Uterus (tissue), 4 donors: Measurements from ENCODE around the gene ARHGEF37. TPM values are rescaled to one million over a fixed set of nuclear protein-coding genes. Genes with fewer than 3 reads are reported as not detected.

Experiments
- DNase-seq, 2 donors: peaks; one replicate each; pipeline ENCODE4 v3.0.0-alpha.2; 2019 to 2020
- H3K27ac ChIP-seq, 2 donors: fragments of 200-600 bp; sonication (generic); 1 replicate in 1 of 2; 2 replicates in 1 of 2; pipeline ENCODE4 v1.5.1; 2016 to 2018
- H3K27me3 ChIP-seq, 2 donors: fragments of 200-600 bp; sonication (generic); one replicate each; pipeline ENCODE4 v1.5.1; 2018 to 2019; ENCODE audit warnings: control low read depth in 1 of 2
- H3K36me3 ChIP-seq, 2 donors: fragments of 200-600 bp; sonication (generic); one replicate each; pipeline ENCODE4 v1.5.1; 2019; ENCODE audit warnings: control low read depth in 1 of 2
- H3K4me1 ChIP-seq, 2 donors: fragments of 200-600 bp; sonication (generic); one replicate each; pipeline ENCODE4 v1.5.1; 2018 to 2019; ENCODE audit warnings: control low read depth in 1 of 2
- H3K4me3 ChIP-seq, 2 donors: fragments of 200-600 bp; sonication (generic); 1 replicate in 1 of 2; 2 replicates in 1 of 2; pipeline ENCODE4 v1.5.1; 2018 to 2019; ENCODE audit warnings: mild to moderate bottlenecking in 1 of 2
- H3K9me3 ChIP-seq, 2 donors: fragments of 200-600 bp; sonication (generic); one replicate each; pipeline ENCODE4 v1.5.1; 2019; ENCODE audit warnings: control low read depth in 1 of 2
- POLR2A ChIP-seq, 2 donors: fragments of 450-650 bp; IDR thresholded peaks; one replicate each; pipeline ENCODE4 v1.6.1; 2016; ENCODE audit warnings: antibody characterized with exemption in 2 of 2, mild to moderate bottlenecking in 1 of 2, moderate library complexity in 1 of 2
- intact Hi-C: fragments of 100-400 bp; cut with DNase I; formaldehyde crosslinking; loops from one replicate; pipeline ENCODE4 v1.15.1; 2023; ENCODE audit warnings: low total_unique reads
- total RNA-seq, 4 donors: library from RNA; depleted of rRNA in 3 of 4; stranded (reverse); fragments of >200 nt in 3 of 4; gene quantifications; one replicate each; pipeline versions ENCODE4 v1.1.0 to v1.2.4, GENCODE V29; 2014 to 2023
- TF ChIP-seq, protein P1 (sequence below), 4 experiments: fragments of 200-600 bp in 2 of 4; fragments of 450-650 bp in 2 of 4; sonication (generic) in 2 of 4; IDR thresholded peaks; one replicate each; pipeline ENCODE4 v1.5.1; 2016 to 2019; ENCODE audit warnings: antibody characterized with exemption in 4 of 4, mild to moderate bottlenecking in 2 of 4, moderate library complexity in 1 of 4
- donor health status: DM: yes; HTN: yes; CAD: no.

Gene ARHGEF37
- total RNA-seq, 4 donors from 2014 or later, result 4.6 to 10.4 (median 7.9) TPM

DNA sequence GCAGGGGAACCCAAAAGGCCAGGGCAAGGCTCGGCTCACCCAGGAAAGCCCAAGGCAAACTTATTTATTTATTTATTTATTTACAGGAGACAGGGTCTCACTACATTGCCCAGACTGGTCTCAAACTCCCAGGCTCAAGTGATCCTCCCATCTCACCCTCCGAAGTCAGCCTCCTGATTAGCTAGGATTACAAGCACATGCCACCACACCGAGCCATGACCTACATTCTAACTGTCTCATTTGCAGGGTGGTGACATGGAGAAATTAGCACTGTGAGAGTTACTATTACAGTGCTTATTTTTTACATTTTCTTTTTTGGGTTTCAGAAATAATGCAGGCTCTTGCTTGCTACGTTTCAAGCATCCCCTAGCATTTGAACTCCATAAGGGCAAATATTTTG lies 18.1 kb downstream of the ARHGEF37 start:
- Histone ChIP-seq H3K36me3 (no peaks in the 10 kb centered on the region), H3K4me3 (no peak overlapping the region), H3K27ac (no peak overlapping the region), H3K4me1 (no peaks in the 10 kb centered on the region), H3K9me3 (no peaks in the 10 kb centered on the region), H3K27me3 (no peaks in the 10 kb centered on the region)
- DNase-seq, result no peak
- intact Hi-C loops, result no loop called here
- TF ChIP-seq POLR2A (IDR thresholded peaks at IDR 0.05), result no peak
- TF ChIP-seq, protein P1, sequence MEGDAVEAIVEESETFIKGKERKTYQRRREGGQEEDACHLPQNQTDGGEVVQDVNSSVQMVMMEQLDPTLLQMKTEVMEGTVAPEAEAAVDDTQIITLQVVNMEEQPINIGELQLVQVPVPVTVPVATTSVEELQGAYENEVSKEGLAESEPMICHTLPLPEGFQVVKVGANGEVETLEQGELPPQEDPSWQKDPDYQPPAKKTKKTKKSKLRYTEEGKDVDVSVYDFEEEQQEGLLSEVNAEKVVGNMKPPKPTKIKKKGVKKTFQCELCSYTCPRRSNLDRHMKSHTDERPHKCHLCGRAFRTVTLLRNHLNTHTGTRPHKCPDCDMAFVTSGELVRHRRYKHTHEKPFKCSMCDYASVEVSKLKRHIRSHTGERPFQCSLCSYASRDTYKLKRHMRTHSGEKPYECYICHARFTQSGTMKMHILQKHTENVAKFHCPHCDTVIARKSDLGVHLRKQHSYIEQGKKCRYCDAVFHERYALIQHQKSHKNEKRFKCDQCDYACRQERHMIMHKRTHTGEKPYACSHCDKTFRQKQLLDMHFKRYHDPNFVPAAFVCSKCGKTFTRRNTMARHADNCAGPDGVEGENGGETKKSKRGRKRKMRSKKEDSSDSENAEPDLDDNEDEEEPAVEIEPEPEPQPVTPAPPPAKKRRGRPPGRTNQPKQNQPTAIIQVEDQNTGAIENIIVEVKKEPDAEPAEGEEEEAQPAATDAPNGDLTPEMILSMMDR (IDR thresholded peaks at IDR 0.05), result no peak

DNA sequence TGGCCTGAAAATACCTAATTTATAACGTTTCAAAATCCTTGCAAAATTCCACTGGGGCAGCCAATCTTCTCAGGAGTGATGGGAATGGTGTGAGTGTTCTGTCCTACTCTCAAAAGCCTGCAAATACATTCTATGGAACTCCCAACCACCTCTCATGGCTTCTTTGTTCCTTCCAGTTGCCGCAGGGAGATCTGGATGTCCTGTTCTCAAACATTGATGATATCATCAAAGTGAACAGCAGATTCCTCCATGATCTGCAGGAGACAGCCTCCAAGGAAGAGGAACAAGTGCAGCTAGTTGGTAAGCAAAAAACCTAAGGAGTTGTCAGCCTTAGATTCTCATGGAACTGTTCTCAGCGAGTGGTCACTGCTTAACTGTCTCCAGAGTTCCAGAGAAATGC lies 19.6 kb downstream of the ARHGEF37 start:
- no peaks in the 10 kb centered on the region for H3K4me1 ChIP-seq
- intact Hi-C loops, result no loop called here
- TF ChIP-seq, protein P1 (IDR thresholded peaks at IDR 0.05), result no peak
- TF ChIP-seq POLR2A (IDR thresholded peaks at IDR 0.05), result no peak
- H3K27me3 ChIP-seq, result no peaks in the 10 kb centered on the region
- no peaks in the 10 kb centered on the region for H3K36me3 ChIP-seq
- DNase-seq, result no peak
- H3K9me3 ChIP-seq, result no peaks in the 10 kb centered on the region
- H3K4me3 ChIP-seq, result no peak overlapping the region
- H3K27ac ChIP-seq, result no peak overlapping the region

DNA sequence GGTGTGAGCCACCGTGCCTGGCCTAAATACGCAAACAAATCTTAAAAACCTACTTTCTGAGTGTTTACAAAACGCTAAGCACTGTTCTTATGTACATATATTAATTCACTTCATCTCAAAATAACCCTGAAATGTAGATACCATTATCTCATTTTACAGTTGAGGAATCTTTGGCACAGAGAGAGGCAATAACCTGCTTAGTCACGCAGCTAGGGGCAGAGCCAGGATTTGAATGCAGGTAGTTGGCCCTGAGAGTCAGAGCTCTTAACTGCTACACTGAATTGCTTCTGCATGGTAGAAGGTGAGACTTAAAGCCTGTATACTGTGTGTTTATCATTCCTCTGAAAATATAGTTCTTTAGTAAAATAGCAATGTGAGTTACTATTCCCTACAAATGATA lies 21.9 kb downstream of the ARHGEF37 start:
- Histone ChIP-seq H3K4me3 (no peak overlapping the region), H3K27me3 (no peaks in the 10 kb centered on the region), H3K9me3 (no peaks in the 10 kb centered on the region), H3K36me3 (no peaks in the 10 kb centered on the region), H3K4me1 (no peaks in the 10 kb centered on the region), H3K27ac (no peak overlapping the region)
- intact Hi-C loops, result no loop called here
- no peak for DNase-seq
- no peak for TF ChIP-seq POLR2A (IDR thresholded peaks at IDR 0.05)
- TF ChIP-seq, protein P1 (IDR thresholded peaks at IDR 0.05), result no peak

DNA sequence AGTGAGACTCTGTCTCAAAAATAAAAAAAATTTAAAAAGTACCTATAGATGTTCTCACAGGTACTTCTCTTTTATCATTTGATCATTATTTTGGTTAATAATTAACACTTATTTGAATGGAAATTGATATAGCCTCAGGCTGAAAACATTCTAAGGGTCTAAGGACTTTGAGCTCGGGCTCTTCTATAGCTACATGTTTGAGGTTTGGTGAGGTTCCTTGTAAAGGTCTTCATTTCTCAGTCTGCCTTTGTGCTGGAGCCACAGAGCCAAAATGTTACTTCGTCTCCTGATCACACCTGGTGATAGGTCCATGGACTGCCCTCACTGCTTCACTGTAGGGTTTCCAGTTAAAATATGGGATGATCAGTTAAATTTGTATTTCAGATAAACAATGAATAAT lies 22.6 kb downstream of the ARHGEF37 start:
- Histone ChIP-seq H3K4me1 (no peaks in the 10 kb centered on the region), H3K27ac (no peak overlapping the region), H3K27me3 (no peaks in the 10 kb centered on the region), H3K9me3 (no peaks in the 10 kb centered on the region), H3K36me3 (no peaks in the 10 kb centered on the region), H3K4me3 (no peak overlapping the region)
- TF ChIP-seq POLR2A (IDR thresholded peaks at IDR 0.05), result no peak
- TF ChIP-seq, protein P1 (IDR thresholded peaks at IDR 0.05), result no peak
- intact Hi-C loops, result no loop called here
- no peak for DNase-seq

DNA sequence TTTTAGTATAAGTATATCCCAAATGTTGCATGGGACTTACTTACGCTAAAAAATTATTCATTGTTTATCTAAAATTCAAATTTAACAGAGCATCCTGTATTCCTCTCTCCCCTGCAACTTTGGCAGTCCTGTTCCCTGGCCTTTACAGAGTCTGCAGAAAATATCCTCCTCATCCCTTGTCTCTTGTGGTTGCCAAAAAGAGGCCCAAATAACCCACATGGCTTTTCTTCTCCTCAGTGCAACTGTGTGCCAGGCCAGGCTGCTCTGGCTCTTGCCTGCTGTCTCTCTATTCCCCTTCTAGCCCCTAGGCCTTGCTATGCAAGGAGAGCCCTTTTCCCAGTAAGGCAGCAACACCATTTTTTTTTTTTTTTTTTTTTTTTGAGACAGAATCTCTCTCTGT lies 23.0 kb downstream of the ARHGEF37 start:
- TF ChIP-seq, protein P1 (IDR thresholded peaks at IDR 0.05), result no peak
- no peak for TF ChIP-seq POLR2A (IDR thresholded peaks at IDR 0.05)
- no peaks in the 10 kb centered on the region for H3K4me1 ChIP-seq
- no peak overlapping the region for H3K4me3 ChIP-seq
- H3K9me3 ChIP-seq, result no peaks in the 10 kb centered on the region
- H3K27ac ChIP-seq, result no peak overlapping the region
- H3K36me3 ChIP-seq, result no peaks in the 10 kb centered on the region
- H3K27me3 ChIP-seq, result no peaks in the 10 kb centered on the region
- DNase-seq, result no peak
- intact Hi-C loops, result no loop called here
